ENCODE results near the gene FAM168A. TPM values are rescaled to one million over a fixed set of nuclear protein-coding genes. Genes with fewer than 3 reads are reported as not detected.
"Not testable (repeated sequence)": the region's sequence is repeated elsewhere in the genome, so short reads cannot be mapped to it uniquely, and the experiment has no call there.

The FAM168A gene
- total RNA-seq, 2 donors from 2014 or later = 34.0 to 36.0 TPM

DNA sequence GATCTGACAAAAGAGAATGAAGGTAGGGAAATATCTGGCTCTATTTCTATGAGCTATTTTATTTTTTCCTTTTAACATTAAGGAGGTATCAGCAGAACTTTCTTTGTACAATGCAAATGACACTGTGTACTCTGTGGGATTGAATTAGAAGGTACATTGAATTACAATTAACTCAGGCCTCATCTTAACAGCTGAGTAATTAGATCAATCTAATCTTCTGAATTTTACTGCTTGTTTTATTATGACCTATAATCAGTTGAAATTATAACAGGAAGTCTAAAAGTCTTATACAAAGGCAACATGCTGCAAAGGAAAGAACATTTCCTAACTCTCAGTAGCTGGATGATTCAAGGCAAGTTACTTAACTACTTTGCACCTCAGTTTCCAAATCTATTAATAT is 151.9 kb downstream of the FAM168A start:
- Histone ChIP-seq H3K4me1 (ENCODE audit: control insufficient read depth in 1 of 2, low read depth in 2 of 2) (peaks cover 0 to 10% of the 10 kb centered on the region in 2 donors), H3K27me3 (replicated peaks; ENCODE audit: insufficient read depth) (no peaks in the 10 kb centered on the region), H3K27ac (no peak overlapping the region), H3K36me3 (no peaks in the 10 kb centered on the region), H3K4me3 (no peak overlapping the region), H3K9me3 (no peaks in the 10 kb centered on the region)
- DNase-seq (ENCODE audit: low spot score) (no peak), ATAC-seq (ENCODE audit: insufficient number of reproducible peaks, low FRiP score, low read depth) (no peak)
- TF ChIP-seq, protein P1, sequence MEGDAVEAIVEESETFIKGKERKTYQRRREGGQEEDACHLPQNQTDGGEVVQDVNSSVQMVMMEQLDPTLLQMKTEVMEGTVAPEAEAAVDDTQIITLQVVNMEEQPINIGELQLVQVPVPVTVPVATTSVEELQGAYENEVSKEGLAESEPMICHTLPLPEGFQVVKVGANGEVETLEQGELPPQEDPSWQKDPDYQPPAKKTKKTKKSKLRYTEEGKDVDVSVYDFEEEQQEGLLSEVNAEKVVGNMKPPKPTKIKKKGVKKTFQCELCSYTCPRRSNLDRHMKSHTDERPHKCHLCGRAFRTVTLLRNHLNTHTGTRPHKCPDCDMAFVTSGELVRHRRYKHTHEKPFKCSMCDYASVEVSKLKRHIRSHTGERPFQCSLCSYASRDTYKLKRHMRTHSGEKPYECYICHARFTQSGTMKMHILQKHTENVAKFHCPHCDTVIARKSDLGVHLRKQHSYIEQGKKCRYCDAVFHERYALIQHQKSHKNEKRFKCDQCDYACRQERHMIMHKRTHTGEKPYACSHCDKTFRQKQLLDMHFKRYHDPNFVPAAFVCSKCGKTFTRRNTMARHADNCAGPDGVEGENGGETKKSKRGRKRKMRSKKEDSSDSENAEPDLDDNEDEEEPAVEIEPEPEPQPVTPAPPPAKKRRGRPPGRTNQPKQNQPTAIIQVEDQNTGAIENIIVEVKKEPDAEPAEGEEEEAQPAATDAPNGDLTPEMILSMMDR (IDR thresholded peaks at IDR 0.05) = no peak

- TF ChIP-seq, protein P1 (IDR thresholded peaks at IDR 0.05) = no peak
- Histone ChIP-seq H3K36me3 (no peaks in the 10 kb centered on the region), H3K4me1 (ENCODE audit: control insufficient read depth in 1 of 2, low read depth in 2 of 2) (peaks cover 0 to 9% of the 10 kb centered on the region in 2 donors), H3K9me3 (no peaks in the 10 kb centered on the region), H3K4me3 (no peak overlapping the region), H3K27ac (no peak overlapping the region), H3K27me3 (replicated peaks; ENCODE audit: insufficient read depth) (no peaks in the 10 kb centered on the region)
- ATAC-seq (ENCODE audit: insufficient number of reproducible peaks, low FRiP score, low read depth) (no peak), DNase-seq (ENCODE audit: low spot score) (no peak)
Observed at GRCh38 chr11:73439002-73439843, 158.7 kb downstream of the FAM168A start.

DNA sequence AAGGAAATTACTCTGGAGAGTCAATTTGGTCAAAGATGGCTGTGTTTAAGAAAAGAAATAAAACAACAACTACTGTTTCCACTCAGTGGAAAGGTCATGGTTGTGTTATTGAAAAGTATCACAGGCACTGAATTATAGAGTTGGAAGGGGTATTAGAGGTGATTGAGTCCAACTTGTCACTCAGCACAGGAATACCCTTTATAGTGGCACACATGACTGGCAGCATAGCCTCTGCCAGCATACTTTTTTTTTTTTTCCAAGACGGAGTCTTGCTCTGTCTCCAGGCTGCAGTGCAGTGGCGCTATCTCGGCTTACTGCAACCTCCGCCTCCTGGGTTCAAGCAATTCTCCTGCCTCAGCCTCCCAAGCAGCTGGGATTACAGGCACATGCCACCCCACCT is 161.1 kb downstream of the FAM168A start:
- not testable (repeated sequence) for H3K9me3 ChIP-seq; H3K27ac ChIP-seq; ATAC-seq (ENCODE audit: insufficient number of reproducible peaks, low FRiP score, low read depth); H3K36me3 ChIP-seq; H3K4me3 ChIP-seq; H3K4me1 ChIP-seq (ENCODE audit: control insufficient read depth in 1 of 2, low read depth in 2 of 2); H3K27me3 ChIP-seq (replicated peaks; ENCODE audit: insufficient read depth); DNase-seq (ENCODE audit: low spot score)

DNA sequence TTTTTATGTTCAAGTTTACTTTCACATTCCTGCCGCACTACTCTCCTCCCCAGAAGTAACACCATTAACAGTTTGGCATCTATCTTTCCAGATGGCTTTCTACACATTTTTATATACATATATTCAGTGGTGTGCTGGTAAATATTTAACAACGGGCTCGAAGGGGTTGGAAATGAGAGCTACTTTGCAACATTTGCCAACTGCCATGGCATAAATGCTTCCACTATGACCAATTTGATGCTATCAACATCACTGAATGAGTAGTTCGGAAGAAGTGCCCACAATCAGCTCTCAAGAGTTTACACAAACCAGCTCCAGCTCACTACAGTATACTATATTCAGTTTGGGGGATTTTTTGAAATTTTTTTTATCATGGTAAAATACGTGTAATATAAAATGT is 166.5 kb downstream of the FAM168A start:
- TF ChIP-seq, protein P1 (IDR thresholded peaks at IDR 0.05) = no peak
- Histone ChIP-seq H3K36me3 (no peaks in the 10 kb centered on the region), H3K4me1 (ENCODE audit: control insufficient read depth in 1 of 2, low read depth in 2 of 2) (peaks cover 0 to 8% of the 10 kb centered on the region in 2 donors), H3K27ac (no peak overlapping the region), H3K4me3 (no peak overlapping the region), H3K9me3 (no peaks in the 10 kb centered on the region), H3K27me3 (replicated peaks; ENCODE audit: insufficient read depth) (no peaks in the 10 kb centered on the region)
- no peak for DNase-seq (ENCODE audit: low spot score)
- ATAC-seq (ENCODE audit: insufficient number of reproducible peaks, low FRiP score, low read depth) = no peak

- Histone ChIP-seq H3K9me3 (no peaks in the 10 kb centered on the region), H3K27ac (no peak overlapping the region), H3K27me3 (replicated peaks; ENCODE audit: insufficient read depth) (no peaks in the 10 kb centered on the region), H3K4me1 (ENCODE audit: control insufficient read depth in 1 of 2, low read depth in 2 of 2) (peaks cover 0 to 14% of the 10 kb centered on the region in 2 donors), H3K4me3 (no peak overlapping the region), H3K36me3 (no peaks in the 10 kb centered on the region)
- no peak for DNase-seq (ENCODE audit: low spot score)
- TF ChIP-seq, protein P1 (IDR thresholded peaks at IDR 0.05) = no peak
- no peak for ATAC-seq (ENCODE audit: insufficient number of reproducible peaks, low FRiP score, low read depth)
Observed at GRCh38 chr11:73430326-73430725, 167.6 kb downstream of the FAM168A start.
